GM19035 (cell line): ENCODE measurements around the gene PKD1.
"Not testable (repeated sequence)": the region's sequence is repeated elsewhere in the genome, so short reads cannot be mapped to it uniquely, and the experiment has no call there.

Source experiments
- ATAC-seq: cut with Tn5 transposase; IDR thresholded peaks from one replicate; pipeline ENCODE4 v1.9.1; 2021; ENCODE audit not compliant: unreplicated experiment

PKD1 gene

GRCh38 chr16:2126161-2126743, 9.4 kb downstream of the PKD1 start:
- ATAC-seq = not testable (repeated sequence)

GRCh38 chr16:2125609-2126008, 10.1 kb downstream of the PKD1 start:
- ATAC-seq = not testable (repeated sequence)

GRCh38 chr16:2124694-2125444, 10.8 kb downstream of the PKD1 start:
- not testable (repeated sequence) for ATAC-seq

GRCh38 chr16:2124377-2124693, 11.4 kb downstream of the PKD1 start:
- not testable (repeated sequence) for ATAC-seq

- not testable (repeated sequence) for ATAC-seq
Measured at GRCh38 chr16:2123706-2124376, 11.9 kb downstream of the PKD1 start.

- not testable (repeated sequence) for ATAC-seq
Measured at GRCh38 chr16:2122934-2123683, 12.6 kb downstream of the PKD1 start.

GRCh38 chr16:2122429-2122828, 13.3 kb downstream of the PKD1 start:
- no peak for ATAC-seq

- ATAC-seq = no peak
Measured at GRCh38 chr16:2121853-2122252, 13.8 kb downstream of the PKD1 start.

- ATAC-seq = not testable (repeated sequence)
Measured at GRCh38 chr16:2121325-2121724, 14.4 kb downstream of the PKD1 start.

GRCh38 chr16:2117960-2118722, 17.6 kb downstream of the PKD1 start:
- ATAC-seq = not testable (repeated sequence)

- not testable (repeated sequence) for ATAC-seq
Measured at GRCh38 chr16:2117341-2117740, 18.4 kb downstream of the PKD1 start.

GRCh38 chr16:2116428-2116827, 19.3 kb downstream of the PKD1 start:
- ATAC-seq = not testable (repeated sequence)

- no peak for ATAC-seq
Measured at GRCh38 chr16:2115591-2115973, 20.1 kb downstream of the PKD1 start.

- not testable (repeated sequence) for ATAC-seq
Measured at GRCh38 chr16:2114885-2115590, 20.7 kb downstream of the PKD1 start.

- ATAC-seq = not testable (repeated sequence)
Measured at GRCh38 chr16:2114225-2114624, 21.5 kb downstream of the PKD1 start.

GRCh38 chr16:2112539-2113106, 23.1 kb downstream of the PKD1 start:
- ATAC-seq = not testable (repeated sequence)

- not testable (repeated sequence) for ATAC-seq
Measured at GRCh38 chr16:2111412-2112335, 24.0 kb downstream of the PKD1 start.

GRCh38 chr16:2111009-2111353, 24.7 kb downstream of the PKD1 start:
- ATAC-seq = not testable (repeated sequence)
